Fibroblast of peridontal ligament (primary cell): ENCODE measurements around the gene TGM3.

Experiments
- DNase-seq: peaks from one replicate; pipeline ENCODE4 v3.0.0-alpha.2; 2010; ENCODE audit errors: extremely low read depth

Gene TGM3

DNA sequence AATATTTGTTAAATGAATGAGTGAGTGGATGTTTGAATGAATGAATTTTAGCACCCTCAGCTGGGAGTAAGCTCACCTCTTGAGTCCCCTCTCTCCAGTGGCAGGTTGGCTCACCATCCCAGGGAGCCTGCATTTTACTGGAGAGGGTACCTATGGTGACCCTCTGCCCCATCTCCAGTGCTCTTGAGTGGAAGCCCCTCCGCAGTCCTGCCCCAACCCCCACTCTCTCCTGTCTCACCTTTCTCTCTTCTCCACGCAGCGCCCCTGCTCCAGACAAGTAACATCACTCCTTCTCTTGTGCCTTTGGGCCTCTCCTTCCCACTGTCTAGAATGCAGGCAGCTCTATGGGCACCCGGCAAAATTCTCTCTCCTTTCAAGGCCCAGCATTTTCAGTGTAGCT, 11.3 kb downstream of the TGM3 start:
- DNase-seq, result no peak

DNA sequence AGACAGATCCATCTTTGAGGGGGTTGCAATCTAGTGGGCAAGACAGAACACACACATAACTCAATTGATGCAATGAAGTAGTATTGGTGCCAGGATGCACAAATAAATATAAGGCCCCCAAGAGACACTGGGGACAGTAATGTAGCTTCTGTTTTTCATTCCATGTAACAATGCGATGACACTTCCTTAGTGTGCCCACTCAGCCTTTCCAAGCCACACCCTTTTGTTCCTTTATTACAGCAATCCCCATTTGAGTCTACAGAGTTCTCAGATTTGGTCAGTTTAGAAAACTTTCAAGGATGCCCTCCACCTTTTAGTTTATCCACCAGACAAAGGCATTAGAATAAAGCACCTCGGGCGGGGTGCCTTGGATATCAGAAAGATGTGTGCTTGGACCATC, 15.5 kb downstream of the TGM3 start:
- no peak for DNase-seq

DNA sequence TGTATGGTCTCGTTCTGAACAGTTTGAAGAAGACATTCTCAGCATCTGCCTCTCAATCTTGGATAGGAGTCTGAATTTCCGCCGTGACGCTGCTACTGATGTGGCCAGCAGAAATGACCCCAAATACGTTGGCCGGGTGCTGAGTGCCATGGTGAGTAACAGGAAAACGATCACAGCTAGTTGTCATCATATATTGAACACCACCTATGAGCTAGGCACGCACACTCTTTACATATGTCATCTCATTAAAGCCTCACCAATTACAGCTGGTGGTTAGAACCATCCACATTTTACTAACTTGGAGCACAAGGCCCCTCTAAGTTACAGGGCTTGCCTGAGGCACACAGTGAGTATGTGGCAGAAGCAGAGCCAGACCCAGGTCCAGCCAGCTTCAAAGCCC, 17.1 kb downstream of the TGM3 start:
- no peak for DNase-seq

DNA sequence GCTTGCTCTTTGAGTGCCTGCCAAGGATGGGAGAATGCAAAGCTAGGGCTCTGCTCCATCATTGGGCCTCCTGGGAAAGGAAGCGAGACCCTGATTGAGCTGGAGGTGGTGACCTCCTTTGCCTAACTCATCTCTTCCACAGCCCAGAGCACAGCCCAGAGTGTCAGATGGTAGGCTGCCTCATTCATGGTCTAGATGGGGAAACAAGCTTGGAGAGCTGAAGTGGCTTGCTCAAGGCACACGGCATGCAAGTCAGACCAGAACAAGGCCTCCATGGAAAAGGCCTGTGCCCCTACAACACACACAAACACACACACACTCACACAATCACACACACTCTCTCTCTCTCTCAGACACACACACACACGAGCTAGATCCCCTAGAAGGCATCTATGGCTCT, 17.5 kb downstream of the TGM3 start:
- DNase-seq, result no peak

DNA sequence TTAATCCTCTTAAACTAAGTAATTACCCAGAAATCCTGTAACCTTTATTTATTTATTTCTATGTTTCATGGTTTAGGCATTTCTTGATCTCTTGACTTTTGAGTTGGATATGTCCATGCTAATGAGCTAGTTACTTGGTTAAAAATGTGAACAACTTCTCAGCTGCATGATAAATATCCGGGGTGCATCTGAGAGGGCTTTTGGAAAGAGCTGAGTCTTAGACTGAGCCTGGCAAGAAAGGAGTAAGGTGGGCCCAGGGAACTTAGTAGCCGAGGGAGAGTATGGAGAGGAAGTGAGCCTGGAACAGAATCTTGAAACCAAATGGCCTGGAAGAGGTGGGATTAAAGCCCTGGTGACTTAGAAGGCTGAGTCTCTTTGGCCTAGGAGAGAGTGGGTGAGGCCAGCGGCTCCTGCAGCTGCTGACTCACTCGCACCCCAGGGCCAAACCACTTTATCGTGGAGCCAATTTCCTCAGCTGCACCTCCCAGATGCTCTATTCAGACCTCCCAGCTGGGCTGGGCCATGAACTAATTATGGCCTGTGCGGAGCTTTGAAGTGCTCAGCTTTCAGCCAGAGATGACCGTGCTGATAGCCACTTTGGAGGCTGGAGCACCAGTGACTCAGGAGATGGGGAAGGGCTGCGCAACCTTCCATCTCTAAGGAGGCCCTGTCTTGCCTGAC, 19.1 kb downstream of the TGM3 start:
- DNase-seq, result peak; percentile 60

DNA sequence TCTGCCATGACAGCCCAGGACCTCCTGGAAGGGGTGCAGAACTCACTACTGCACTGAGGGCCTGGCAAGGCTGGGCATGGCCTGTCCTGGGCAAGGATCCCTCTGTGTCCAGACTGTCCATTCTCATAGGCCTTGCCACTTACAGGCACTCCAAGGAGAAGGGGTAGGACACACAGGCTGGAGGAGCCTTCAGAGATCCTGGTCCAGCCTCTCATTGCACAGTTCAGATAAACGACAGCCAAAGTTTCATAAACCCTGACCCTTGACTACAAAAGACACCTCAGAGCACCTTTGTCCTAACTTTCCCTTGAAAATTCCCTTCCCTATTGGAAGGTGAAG, 19.6 kb downstream of the TGM3 start:
- no peak for DNase-seq

DNA sequence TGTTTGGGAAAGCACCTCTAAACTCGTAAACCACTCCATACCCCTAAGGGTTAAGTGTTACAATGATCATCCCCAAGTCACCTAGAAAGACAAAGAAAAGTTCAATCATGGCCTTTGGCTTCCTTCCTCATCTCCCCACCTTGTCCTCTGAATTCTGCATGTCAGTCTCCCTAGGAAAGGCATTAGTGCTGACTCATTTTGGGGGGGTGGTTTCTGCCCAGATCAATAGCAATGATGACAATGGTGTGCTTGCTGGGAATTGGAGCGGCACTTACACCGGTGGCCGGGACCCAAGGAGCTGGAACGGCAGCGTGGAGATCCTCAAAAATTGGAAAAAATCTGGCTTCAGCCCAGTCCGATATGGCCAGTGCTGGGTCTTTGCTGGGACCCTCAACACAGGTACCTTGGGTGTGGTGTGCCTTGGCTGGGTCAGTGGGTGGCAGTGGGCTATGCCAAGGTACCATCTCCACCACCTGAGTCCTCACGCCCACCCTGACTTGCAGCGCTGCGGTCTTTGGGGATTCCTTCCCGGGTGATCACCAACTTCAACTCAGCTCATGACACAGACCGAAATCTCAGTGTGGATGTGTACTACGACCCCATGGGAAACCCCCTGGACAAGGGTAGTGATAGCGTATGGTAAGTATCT, 21.2 kb downstream of the TGM3 start:
- DNase-seq, result no peak

DNA sequence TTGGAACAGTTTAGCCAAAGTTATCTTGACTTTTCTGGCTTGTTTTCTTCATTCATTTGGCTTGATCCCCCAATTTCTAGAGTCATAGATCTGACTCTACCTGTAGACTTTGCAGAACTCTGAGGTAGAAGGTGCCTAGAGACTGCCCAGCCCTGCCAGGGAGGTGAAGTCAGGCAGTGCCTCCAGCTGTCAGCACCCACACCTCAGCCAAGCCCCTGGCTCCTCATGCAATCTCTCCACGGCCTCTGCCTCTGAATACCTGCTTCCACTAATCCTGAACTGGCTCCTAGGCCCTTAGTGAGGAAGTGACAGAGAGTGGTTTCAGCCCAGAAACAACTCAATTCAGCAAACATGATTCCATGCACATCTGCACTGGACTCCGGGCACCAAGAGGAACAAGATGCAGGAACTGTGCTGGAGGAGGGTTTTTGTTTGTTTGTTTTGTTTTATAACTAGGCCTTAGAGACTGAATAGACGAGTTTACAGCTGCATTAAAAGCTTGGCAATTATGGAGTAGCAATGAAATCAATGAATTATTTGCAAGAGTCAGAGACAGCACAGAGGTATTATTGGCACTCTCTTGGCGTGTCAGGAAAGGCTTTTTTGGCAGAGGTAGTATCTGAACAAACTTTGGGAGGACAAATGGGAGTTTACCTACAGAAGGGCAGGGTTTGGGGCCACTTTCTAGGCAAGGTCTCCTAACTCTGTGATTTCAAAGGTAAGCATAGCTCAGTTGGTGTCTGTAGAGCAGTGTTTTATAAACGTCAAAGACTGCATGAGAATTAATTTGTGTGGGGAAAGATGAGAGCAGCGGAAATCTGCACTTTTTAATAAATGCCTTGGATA, 25.2 kb downstream of the TGM3 start:
- DNase-seq, result no peak

DNA sequence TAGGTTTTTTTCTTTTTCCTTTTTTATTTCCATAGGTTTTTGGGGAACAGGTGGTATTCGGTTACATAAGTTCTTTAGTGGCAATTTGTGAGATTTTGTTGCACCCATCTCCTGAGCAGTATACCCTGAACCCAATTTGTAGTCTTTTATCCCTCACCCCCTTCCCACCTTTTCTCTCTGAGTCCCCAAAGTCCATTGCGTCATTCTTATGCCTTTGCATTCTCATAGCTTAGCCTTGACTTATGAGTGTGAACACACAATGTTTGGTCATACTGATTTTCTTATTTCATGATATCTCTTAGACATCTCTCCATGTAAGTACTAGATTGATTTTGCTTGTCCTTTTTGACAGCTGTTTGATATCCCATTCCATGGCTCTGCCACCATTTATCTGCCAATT, 27.2 kb downstream of the TGM3 start:
- DNase-seq, result no peak

DNA sequence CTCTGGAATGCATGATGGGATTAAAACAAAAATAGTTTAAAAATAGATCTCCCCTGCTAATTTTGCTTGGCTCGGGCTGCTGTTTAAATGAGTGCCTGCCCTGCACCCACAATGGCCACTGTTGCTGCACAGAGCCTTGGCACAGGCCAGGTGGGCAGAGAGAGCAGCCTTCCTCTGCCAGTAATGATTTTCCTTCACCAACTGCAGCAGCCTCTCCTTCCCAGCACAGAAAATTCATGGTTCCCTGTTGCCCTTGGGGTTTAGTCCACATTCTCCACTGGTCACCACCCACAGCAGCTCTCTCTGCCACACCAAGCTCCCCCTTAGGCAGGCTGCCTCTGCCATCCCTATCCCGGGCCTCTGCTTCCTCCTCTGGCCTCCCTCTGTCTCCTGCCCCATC, 30.2 kb downstream of the TGM3 start:
- no peak for DNase-seq

DNA sequence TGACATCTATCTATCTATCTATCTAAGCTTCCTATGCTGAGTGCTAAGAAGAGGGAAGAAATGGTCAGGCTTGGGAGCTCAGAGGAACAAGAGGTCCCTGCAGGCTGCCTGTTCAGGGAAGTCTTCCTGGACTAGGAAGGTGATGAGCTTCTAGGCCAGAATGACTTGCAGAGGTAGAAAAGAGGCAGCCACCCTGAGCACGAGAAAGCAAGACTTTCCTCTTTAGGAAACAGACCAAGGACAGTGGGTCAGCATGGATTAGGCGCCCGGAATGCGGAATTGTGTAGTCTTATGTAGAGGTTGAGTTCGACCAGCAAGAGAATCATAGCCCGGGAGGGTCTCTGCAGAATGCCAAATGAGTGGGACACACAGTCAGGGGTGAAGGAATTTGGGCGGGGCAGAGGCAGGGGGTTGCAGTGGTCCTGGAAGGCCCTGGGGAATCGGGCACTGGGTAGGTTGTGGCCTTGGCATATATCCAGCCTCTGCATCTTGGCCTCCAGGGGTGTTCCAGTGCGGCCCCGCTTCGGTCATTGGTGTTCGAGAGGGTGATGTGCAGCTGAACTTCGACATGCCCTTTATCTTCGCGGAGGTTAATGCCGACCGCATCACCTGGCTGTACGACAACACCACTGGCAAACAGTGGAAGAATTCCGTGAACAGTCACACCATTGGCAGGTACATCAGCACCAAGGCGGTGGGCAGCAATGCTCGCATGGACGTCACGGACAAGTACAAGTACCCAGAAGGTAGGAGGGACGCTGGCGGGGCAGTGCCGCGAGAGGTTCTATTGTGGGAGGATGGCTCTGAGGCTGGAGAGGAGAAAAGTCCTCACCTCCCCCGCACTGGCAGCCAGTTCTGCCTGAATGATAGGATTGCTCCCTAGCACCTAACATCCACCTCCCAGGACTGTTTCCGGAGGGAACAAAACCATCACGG, 32.1 kb downstream of the TGM3 start:
- DNase-seq, result no peak

DNA sequence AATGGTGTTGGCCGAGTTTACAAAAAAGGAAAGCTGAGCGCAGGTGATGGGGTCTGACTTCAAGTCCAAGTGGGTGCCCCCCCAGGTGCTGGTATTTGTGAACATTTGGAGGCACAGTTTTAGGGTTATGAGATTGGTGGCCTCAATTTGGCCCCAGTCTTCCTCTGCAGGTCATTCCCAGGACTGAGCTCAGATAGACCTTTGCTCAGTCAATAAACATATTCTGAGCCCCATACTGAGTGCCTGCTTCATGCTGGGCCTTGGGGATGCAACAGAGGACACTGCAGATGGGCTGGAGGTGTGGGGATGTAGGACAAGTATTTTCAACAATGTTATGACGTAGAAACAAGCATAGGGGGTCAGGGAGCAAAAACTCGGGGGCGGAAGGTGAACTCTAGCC, 33.5 kb downstream of the TGM3 start:
- no peak for DNase-seq

DNA sequence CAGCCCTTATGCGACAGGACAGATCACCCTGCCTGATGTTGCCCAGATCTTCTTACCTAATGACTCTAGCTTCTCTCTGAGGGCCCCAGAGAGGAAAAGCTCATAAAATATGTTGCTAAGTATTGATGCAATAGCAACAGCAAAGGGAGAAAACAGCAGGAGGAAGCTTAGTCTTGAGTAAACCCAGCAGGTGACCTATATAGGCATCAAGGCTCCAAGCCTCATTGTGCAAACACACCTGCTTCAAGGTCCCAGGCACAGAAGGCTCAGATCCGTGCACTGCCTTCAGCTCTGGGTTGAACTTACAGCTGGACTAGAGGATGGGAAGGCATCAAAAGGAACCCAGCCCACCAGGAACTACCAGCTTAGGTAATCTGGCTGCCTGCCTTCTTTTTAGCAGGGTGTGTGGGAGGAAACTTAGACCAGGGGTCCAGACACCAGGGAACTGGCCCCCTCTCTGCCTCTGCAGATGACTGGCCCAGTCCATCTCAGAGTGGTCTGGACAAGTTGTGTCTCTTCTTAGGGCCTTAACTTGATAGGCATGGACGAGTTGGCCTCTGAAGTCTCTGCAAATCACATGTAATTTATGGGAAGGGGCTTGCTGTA, 34.4 kb downstream of the TGM3 start:
- DNase-seq, result no peak

DNA sequence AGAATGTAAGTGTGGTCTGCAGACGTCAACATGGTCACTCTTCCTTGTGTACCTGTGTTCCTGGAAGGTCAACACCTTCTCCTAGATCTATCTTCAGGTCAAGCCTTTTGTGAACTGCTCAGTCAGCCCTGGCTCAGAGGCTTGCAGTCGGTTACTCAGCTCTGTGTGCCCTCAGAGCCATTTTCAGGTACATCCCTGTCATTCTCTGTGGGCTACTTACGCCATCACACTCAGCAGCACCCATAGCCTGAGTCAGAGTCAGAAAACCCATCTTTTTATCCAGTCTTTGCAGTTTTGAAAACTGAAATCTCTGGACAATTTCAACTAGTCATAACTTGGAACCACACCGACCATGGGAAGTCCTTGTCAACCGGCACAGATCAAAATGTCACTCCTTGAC, 35.3 kb downstream of the TGM3 start:
- no peak for DNase-seq

DNA sequence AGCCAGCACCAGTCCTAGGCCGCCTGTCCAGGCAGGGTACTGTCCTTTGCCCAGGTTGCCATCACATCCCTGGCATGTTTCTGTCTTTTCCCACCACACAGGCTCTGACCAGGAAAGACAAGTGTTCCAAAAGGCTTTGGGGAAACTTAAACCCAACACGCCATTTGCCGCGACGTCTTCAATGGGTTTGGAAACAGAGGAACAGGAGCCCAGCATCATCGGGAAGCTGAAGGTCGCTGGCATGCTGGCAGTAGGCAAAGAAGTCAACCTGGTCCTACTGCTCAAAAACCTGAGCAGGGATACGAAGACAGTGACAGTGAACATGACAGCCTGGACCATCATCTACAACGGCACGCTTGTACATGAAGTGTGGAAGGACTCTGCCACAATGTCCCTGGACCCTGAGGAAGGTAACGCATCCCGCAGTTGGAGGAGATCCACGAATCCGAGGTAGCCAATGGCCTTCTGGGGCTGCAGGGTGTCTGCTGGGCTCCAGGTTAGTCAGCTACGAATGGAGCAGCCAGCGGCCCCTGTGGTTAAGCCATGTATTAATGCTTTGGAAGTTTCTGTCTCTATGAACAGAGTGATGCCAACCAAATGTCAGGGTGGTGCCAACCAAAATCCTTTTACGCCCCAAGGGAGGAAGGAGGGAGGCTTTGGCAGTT, 36.2 kb downstream of the TGM3 start:
- no peak for DNase-seq

DNA sequence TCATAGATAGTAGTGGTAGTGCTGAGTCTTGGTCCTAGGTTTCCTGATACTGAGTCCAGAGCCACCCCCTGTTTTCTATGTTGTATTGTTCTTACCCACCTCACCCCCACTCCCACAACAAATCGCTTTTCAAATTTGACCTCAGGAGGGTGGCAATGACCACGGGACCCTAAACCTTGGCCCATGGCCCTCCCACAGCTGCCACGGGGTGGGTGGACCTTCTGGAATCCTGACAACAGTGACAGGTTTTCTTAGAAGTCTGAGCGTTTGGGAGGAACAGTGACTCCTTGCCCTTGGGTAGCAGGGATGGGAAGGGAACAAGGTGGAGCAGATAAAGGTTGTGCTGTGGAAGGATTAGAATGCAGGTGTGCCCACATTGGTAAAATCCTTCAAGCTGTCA, 36.9 kb downstream of the TGM3 start:
- no peak for DNase-seq

DNA sequence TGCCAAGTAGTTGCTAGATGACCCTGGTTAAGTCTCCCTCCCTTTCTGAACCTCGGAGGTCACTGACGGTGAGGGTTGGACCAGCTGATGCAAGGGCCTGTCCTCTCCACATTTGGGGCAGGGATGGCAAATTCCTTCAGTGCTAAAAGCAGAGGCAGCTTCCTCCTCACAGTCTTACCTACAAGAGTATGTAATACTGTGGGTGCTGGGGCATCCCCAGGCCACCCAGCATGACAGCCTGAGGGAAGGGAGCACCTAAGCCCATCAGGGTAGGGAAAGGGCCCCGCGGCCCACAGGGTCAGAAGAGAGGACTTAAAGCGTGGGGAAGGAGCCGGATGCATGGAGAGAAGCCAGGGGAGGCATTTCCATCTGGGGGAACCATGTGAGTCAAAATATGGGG, 38.0 kb downstream of the TGM3 start:
- DNase-seq, result no peak

DNA sequence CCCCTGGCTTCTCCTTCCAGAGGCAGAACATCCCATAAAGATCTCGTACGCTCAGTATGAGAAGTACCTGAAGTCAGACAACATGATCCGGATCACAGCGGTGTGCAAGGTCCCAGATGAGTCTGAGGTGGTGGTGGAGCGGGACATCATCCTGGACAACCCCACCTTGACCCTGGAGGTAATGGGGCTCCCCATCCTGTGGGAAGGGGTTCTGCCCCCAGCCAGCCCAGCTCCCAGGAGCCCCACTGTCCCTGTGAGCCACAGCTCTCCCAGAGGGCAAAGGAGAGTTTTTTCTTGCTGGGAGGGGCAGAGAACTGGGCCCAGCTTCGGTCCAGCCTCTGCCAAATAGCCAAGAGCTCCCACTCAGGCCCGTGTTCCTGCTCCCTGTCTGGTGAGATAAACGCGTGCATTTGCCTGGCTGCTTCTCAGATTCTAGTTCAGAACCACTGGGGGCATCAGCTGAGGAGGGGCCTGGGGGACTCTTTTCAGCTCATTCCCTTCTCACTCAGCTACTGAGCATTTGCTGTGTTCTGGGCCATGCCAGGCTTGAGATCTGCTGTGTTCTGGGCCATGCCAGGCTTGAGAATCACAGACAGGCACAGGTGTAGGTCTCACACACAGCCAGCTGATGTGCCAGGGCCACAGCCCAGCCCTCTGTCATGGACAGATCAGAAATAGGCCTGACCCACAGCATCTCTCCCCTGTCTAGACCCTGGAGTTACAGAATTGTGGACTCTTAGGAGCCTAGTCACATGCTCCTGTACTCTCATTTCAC, 39.5 kb downstream of the TGM3 start:
- no peak for DNase-seq

DNA sequence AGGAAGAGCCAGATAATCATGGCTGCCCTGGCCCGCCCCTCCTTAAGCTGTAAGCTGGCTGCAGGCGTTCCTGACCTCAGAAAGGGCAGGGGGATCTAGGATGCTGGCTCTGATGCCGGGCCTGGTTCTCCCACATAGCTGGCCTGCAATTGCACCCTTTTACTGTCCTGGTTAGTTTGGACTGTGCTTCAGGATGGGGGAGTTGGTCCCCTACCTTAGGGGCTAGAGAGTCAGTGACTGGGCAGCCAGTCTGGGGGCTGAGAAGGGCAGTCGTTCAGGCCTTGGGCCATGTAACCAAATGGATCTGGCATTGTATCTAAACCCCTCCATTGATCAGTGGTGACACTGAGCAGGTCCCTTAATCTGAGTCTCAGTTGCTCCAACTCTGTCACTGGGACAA, 40.7 kb downstream of the TGM3 start:
- DNase-seq, result no peak

DNA sequence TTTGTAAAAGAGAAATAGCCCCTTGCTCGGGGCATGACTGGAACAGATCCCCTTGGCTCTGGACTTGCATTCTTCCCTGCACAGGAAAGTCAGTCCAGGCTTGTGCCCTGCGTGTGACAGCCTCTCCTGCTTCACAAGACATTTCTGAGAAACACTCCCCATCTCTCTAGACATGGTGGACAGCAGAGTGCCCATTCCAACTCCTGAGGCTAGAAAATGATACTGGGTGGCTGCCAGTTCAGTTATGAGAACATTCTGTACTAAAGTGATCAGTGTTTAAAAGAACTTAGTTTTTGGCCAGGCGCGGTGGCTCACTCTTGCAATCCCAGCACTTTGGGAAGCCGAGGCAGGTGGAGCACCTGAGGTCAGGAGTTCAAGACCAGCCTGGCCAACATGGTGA, 41.3 kb downstream of the TGM3 start:
- DNase-seq, result no peak
